HFF-Myc (cell line): ENCODE measurements around the gene VAMP7.
"Not testable (repeated sequence)": the region's sequence is repeated elsewhere in the genome, so short reads cannot be mapped to it uniquely, and the experiment has no call there.

ENCODE experiments used
- DNase-seq: peaks from one replicate; pipeline ENCODE4 v3.0.0-alpha.2; 2011; ENCODE audit warnings: low read depth; ENCODE audit errors: extremely low read depth
- H3K4me3 ChIP-seq: replicated peaks from 2 replicates; pipeline ENCODE4 v1.5.1; 2011; ENCODE audit warnings: low read depth, mild to moderate bottlenecking, control low read depth, low read length
- TF ChIP-seq, protein P1 (sequence below): IDR thresholded peaks from 2 replicates; pipeline ENCODE4 v1.5.1; 2012; ENCODE audit warnings: mild to moderate bottlenecking, low read depth, low read length, control low read depth; ENCODE audit errors: missing control alignments

The VAMP7 gene

DNA sequence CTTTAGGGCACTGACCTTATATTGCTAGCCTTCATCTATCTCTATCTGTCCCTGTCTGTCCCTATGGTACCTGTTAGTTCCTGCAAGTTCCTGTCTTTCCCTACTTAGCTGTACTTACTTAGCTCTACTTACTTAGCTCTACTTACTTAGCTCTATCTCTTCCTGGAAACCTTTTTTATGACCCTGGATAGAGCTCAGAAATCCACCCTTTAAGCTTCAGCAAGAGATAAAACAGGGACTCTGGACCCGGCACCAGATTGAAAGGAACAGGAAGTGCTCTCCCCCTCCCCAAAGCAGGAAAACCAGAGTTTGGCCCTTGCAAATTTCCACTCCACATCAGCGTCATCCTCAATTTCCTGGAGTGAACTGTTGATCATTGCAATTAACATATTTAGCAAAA, 104.1 kb downstream of the VAMP7 start:
- TF ChIP-seq, protein P1, sequence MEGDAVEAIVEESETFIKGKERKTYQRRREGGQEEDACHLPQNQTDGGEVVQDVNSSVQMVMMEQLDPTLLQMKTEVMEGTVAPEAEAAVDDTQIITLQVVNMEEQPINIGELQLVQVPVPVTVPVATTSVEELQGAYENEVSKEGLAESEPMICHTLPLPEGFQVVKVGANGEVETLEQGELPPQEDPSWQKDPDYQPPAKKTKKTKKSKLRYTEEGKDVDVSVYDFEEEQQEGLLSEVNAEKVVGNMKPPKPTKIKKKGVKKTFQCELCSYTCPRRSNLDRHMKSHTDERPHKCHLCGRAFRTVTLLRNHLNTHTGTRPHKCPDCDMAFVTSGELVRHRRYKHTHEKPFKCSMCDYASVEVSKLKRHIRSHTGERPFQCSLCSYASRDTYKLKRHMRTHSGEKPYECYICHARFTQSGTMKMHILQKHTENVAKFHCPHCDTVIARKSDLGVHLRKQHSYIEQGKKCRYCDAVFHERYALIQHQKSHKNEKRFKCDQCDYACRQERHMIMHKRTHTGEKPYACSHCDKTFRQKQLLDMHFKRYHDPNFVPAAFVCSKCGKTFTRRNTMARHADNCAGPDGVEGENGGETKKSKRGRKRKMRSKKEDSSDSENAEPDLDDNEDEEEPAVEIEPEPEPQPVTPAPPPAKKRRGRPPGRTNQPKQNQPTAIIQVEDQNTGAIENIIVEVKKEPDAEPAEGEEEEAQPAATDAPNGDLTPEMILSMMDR, result no peak
- no peak for DNase-seq
- H3K4me3 ChIP-seq, result no peak overlapping the region

DNA sequence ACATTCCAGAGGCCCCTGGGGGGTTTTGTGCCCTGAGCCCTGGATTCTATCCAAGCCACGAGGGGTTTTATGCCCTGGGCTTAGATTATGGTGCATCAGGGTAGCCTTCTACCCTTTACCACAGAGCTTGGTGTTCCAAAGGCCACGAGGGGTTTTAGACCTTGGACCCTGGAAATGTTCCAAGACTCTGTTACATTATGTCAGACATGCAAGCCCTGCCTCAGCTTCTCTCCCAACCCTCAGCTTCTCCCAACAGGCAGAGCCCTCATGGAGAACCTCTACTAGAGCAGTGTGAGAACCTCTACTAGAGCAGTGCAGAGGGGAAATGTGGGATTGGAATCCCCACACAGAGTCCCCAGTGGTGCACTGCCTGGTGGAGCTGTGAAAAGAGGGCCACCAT, 105.8 kb downstream of the VAMP7 start:
- not testable (repeated sequence) for DNase-seq, H3K4me3 ChIP-seq

DNA sequence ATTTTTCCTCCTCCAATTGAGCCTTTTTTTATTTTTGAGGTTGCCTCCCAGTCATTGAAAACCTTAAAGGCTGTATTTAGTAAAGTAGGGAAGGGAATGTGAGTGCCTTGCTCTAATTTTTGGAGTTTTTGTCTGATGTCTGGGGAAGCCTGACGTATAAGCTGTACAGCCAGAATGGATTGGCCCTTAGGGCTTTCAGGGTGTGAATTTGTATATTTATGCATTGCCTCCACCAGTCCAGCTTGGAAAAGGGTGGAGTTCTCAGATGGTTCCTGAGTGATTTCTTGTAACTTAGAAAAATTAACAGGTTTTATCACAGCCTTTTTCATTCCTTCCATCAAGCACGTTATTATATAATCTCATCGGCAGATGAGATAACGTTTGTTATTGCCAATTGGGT, 107.7 kb downstream of the VAMP7 start:
- TF ChIP-seq, protein P1, result no peak
- no peak overlapping the region for H3K4me3 ChIP-seq
- no peak for DNase-seq
